Upper lobe of right lung (tissue), 1 donor: ENCODE data around the gene DDX51. TPM values are rescaled to one million over a fixed set of nuclear protein-coding genes. Genes with fewer than 3 reads are reported as not detected.

Source experiments
- ATAC-seq: fragments of 200-7000 bp; cut with Tn5 transposase; one replicate; pipeline ENCODE4 v1.9.1; 2020; ENCODE audit warnings: mild to moderate bottlenecking, moderate library complexity
- DNase-seq: peaks from one replicate; pipeline ENCODE4 v3.0.0-alpha.2; 2020
- H3K27ac ChIP-seq: fragments of 200-600 bp; one replicate; pipeline ENCODE4 v1.8.0; 2022
- H3K27me3 ChIP-seq: fragments of 200-600 bp; one replicate; pipeline ENCODE4 v1.8.0; 2022; ENCODE audit warnings: mild to moderate bottlenecking
- H3K36me3 ChIP-seq: fragments of 200-600 bp; one replicate; pipeline ENCODE4 v1.8.0; 2022
- H3K4me1 ChIP-seq: fragments of 200-600 bp; one replicate; pipeline ENCODE4 v1.8.0; 2022
- H3K4me3 ChIP-seq: fragments of 200-600 bp; one replicate; pipeline ENCODE4 v1.8.0; 2022; ENCODE audit warnings: mild to moderate bottlenecking
- H3K9me3 ChIP-seq: fragments of 200-600 bp; one replicate; pipeline ENCODE4 v1.8.0; 2022
- intact Hi-C: fragments of 100-400 bp; cut with DNase I; formaldehyde crosslinking; loops from one replicate; pipeline ENCODE4 v1.11.0; 2022
- total RNA-seq: library from RNA; stranded (reverse); fragmentation: NEBNext Ultra II Directional; extraction: Animal tissue kit (Norgen Biotek cat#: 25700); gene quantifications from one replicate; pipeline ENCODE4 v1.2.1, GENCODE V29; 2021
- TF ChIP-seq, protein P1 (sequence below): fragments of 200-600 bp; IDR thresholded peaks from one replicate; pipeline ENCODE4 v1.8.0; 2022; ENCODE audit warnings: antibody characterized with exemption
- donor health status: DM: no; HTN: yes; CAD: no; lungs with severe emphysema.

The DDX51 gene
- total RNA-seq, 1 donor from 2014 or later: 16.2 TPM

DNA sequence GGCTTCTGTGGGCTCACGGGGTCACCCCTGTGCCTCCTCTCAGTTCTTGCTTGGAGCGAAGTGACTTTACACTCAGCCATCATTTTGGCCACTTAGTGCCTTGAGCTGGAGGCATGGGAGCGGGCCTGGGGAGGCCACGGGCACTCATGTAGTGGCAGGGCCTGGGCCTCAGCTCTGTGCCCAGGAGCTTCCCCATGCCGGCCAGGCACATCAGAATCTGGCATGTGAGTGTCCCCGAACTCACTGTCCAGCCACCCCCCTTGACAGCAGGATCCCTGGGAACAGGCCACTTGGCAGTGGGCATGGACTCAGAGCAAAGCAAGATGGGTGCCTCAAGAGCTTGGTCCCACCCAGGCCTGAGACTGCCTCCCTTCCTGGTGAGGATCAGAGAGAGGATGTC lies 29.5 kb downstream of the DDX51 start:
- H3K36me3 ChIP-seq: peaks cover 56% of the 10 kb centered on the region
- ATAC-seq (no peak), DNase-seq (no peak)

DNA sequence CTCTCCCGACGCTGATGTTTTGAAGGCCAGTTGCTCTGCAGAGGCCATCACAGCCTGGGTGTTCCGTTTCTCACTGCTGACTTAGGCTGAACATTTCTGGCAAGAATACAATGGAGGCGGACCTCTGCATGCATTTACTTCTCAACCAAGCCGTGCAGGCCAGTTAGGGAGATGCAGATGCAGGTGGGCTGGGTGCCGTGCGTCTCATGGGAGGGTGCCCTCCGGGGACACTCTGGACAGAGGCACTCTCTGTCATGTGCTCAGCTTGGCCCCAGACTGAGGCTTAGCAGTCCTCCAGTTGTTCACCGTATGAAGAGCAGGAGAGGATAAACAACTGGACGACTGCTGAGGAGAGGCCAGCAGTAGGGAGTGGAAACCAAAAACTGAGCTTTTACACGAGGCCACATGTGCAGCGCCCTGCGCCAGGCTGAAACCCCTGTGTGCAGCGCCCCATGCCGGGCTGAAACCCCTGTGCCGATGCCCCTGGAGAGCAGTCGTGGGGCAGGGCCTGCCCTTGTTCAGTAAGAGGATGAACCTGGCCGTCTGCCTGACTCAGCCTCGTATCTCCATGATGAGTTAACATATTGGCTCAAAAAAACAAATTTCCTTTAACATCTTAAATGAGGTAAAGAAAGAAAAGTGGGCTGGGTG lies 32.3 kb downstream of the DDX51 start:
- no peaks in the 10 kb centered on the region for H3K4me1 ChIP-seq
- H3K36me3 ChIP-seq: peaks cover 73% of the 10 kb centered on the region
- no peaks in the 10 kb centered on the region for H3K27me3 ChIP-seq
- H3K9me3 ChIP-seq: no peaks in the 10 kb centered on the region
- H3K27ac ChIP-seq: no peak overlapping the region
- DNase-seq (no peak), ATAC-seq (no peak)
- no peak overlapping the region for H3K4me3 ChIP-seq
- intact Hi-C loops: no loop called here
- TF ChIP-seq, protein P1, sequence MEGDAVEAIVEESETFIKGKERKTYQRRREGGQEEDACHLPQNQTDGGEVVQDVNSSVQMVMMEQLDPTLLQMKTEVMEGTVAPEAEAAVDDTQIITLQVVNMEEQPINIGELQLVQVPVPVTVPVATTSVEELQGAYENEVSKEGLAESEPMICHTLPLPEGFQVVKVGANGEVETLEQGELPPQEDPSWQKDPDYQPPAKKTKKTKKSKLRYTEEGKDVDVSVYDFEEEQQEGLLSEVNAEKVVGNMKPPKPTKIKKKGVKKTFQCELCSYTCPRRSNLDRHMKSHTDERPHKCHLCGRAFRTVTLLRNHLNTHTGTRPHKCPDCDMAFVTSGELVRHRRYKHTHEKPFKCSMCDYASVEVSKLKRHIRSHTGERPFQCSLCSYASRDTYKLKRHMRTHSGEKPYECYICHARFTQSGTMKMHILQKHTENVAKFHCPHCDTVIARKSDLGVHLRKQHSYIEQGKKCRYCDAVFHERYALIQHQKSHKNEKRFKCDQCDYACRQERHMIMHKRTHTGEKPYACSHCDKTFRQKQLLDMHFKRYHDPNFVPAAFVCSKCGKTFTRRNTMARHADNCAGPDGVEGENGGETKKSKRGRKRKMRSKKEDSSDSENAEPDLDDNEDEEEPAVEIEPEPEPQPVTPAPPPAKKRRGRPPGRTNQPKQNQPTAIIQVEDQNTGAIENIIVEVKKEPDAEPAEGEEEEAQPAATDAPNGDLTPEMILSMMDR: no peak

More for the DNA sequence above, 29.5 kb downstream of the DDX51 start:
- intact Hi-C loops: no loop called here
- Histone ChIP-seq H3K27ac (no peak overlapping the region), H3K4me3 (no peak overlapping the region), H3K9me3 (no peaks in the 10 kb centered on the region), H3K27me3 (no peaks in the 10 kb centered on the region), H3K4me1 (no peaks in the 10 kb centered on the region)
- TF ChIP-seq, protein P1: no peak

DNA sequence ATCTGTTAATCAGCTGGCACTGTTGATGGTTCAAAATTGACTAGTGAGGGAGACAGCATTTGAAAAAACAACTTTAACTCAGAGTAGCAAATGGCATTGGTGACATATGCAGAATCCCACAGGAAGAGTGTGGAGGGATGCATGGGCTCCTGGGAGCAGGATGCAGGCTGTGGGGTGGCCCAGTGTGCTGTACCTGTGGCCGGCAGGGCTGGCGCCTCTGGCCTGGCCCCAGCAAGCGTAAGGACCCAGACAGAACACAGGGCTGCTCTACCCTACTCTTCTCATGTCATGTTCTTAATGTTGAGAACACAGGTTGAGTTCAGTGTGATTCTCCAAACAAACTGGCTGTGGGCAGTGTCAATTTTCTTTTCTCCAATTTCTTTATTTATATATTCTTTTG lies 33.4 kb downstream of the DDX51 start:
- intact Hi-C loops: no loop called here
- H3K36me3 ChIP-seq: peaks cover 66% of the 10 kb centered on the region

GRCh38 chr12:132109741-132110140 lies 34.4 kb downstream of the DDX51 start:
- H3K4me1 ChIP-seq: no peaks in the 10 kb centered on the region
- no peak for ATAC-seq
- TF ChIP-seq, protein P1: no peak
- H3K4me3 ChIP-seq: no peak overlapping the region
- intact Hi-C loops: no loop called here
- peaks cover 63% of the 10 kb centered on the region for H3K36me3 ChIP-seq
- DNase-seq: no peak
- H3K27ac ChIP-seq: no peak overlapping the region
- no peaks in the 10 kb centered on the region for H3K9me3 ChIP-seq
- H3K27me3 ChIP-seq: no peaks in the 10 kb centered on the region

More for the DNA sequence above, 33.4 kb downstream of the DDX51 start:
- Histone ChIP-seq H3K27me3 (no peaks in the 10 kb centered on the region), H3K27ac (no peak overlapping the region), H3K4me3 (no peak overlapping the region), H3K9me3 (no peaks in the 10 kb centered on the region), H3K4me1 (no peaks in the 10 kb centered on the region)
- TF ChIP-seq, protein P1: no peak
- DNase-seq: no peak
- no peak for ATAC-seq

GRCh38 chr12:132108211-132108832 lies 35.8 kb downstream of the DDX51 start:
- Histone ChIP-seq H3K36me3 (peaks cover 52% of the 10 kb centered on the region), H3K4me3 (no peak overlapping the region), H3K9me3 (no peaks in the 10 kb centered on the region), H3K27me3 (no peaks in the 10 kb centered on the region), H3K27ac (no peak overlapping the region), H3K4me1 (no peaks in the 10 kb centered on the region)
- DNase-seq (no peak), ATAC-seq (no peak)
- intact Hi-C loops: no loop called here
- TF ChIP-seq, protein P1: no peak
